Activated naive CD8-positive, alpha-beta T cell treated with anti-CD3 and anti-CD28 coated beads for 36 hours (primary cell): ENCODE data around the gene NT5M. TPM values are rescaled to one million over a fixed set of nuclear protein-coding genes. Genes with fewer than 3 reads are reported as not detected.

Source experiments
- DNase-seq: peaks from one replicate; pipeline ENCODE4 v3.0.0; 2021
- H3K27ac Mint-ChIP-seq: one replicate; pipeline ENCODE4 v1.8.0; 2022; ENCODE audit warnings: mild to moderate bottlenecking, moderate library complexity, mixed read lengths
- H3K27me3 Mint-ChIP-seq: one replicate; pipeline ENCODE4 v1.8.0; 2022; ENCODE audit warnings: mild to moderate bottlenecking, mixed read lengths
- H3K36me3 Mint-ChIP-seq: one replicate; pipeline ENCODE4 v1.8.0; 2021; ENCODE audit warnings: mild to moderate bottlenecking, mixed read lengths
- H3K4me1 Mint-ChIP-seq: one replicate; pipeline ENCODE4 v1.8.0; 2021; ENCODE audit warnings: mixed read lengths
- H3K4me3 Mint-ChIP-seq: one replicate; pipeline ENCODE4 v1.8.0; 2022; ENCODE audit warnings: mild to moderate bottlenecking, moderate library complexity, mixed read lengths
- H3K9me3 Mint-ChIP-seq: one replicate; pipeline ENCODE4 v1.8.0; 2022; ENCODE audit warnings: mixed read lengths
- total RNA-seq, 2 experiments: library from RNA; stranded (reverse); gene quantifications; one replicate each; pipeline ENCODE4 v1.2.3, GENCODE V29; 2021

Gene NT5M
- total RNA-seq, 2 experiments from 2014 or later = 6.1 to 6.5 TPM

DNA sequence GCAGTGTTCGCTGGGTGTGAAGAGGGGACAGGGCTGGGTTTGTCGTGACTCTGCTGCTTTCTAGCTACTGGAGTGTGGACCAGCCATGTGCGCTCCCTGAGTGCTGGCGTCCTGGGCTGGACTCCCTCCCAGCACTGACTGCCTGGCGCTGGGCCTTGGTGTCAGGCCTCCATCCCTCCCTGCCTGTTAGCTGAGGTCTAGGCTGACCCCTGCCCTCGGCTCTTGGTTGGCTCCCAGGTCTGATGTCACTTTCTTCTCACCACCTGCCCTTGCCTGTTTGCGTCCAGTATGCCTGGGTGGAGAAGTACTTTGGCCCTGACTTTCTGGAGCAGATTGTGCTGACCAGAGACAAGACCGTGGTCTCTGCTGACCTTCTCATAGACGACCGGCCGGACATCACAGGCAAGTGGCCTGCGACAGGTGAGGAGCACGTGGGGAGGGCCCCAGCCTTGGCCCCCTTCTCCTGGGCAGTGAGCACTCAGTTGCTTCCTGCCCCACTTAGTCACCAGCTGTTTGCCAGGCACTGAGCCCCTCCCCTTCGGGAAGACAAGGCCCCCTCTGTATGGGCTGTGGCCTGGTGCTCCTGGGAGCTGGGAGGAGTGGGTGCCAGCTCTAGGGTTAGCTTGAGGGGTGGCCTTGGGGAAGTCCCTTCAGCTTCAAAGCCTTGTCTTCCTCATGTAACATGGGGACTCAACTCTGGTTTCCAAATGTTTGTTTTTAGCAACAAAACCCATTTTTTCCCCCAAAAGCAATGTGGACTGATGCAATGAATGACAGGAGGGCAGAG is 41.5 kb downstream of the NT5M start:
- Mint-ChIP-seq H3K27me3 (no peaks in the 10 kb centered on the region), H3K4me1 (no peaks in the 10 kb centered on the region), H3K27ac (no peak overlapping the region), H3K9me3 (no peaks in the 10 kb centered on the region), H3K36me3 (no peaks in the 10 kb centered on the region), H3K4me3 (no peak overlapping the region)
- DNase-seq = no peak

GRCh38 chr17:17345294-17345597 is 42.1 kb downstream of the NT5M start:
- no peaks in the 10 kb centered on the region for H3K27me3 Mint-ChIP-seq

GRCh38 chr17:17345686-17346427 is 42.7 kb downstream of the NT5M start:
- no peaks in the 10 kb centered on the region for H3K27me3 Mint-ChIP-seq
- no peak overlapping the region for H3K27ac Mint-ChIP-seq
- H3K4me3 Mint-ChIP-seq = no peak overlapping the region
- DNase-seq = no peak
- H3K36me3 Mint-ChIP-seq = no peaks in the 10 kb centered on the region
- H3K4me1 Mint-ChIP-seq = no peaks in the 10 kb centered on the region
- no peaks in the 10 kb centered on the region for H3K9me3 Mint-ChIP-seq

More at GRCh38 chr17:17345294-17345597, 42.1 kb downstream of the NT5M start:
- H3K4me3 Mint-ChIP-seq = no peak overlapping the region
- no peaks in the 10 kb centered on the region for H3K4me1 Mint-ChIP-seq
- DNase-seq = no peak
- no peak overlapping the region for H3K27ac Mint-ChIP-seq
- no peaks in the 10 kb centered on the region for H3K36me3 Mint-ChIP-seq
- H3K9me3 Mint-ChIP-seq = no peaks in the 10 kb centered on the region

GRCh38 chr17:17346428-17347233 is 43.5 kb downstream of the NT5M start:
- no peaks in the 10 kb centered on the region for H3K27me3 Mint-ChIP-seq
- no peaks in the 10 kb centered on the region for H3K9me3 Mint-ChIP-seq
- no peaks in the 10 kb centered on the region for H3K36me3 Mint-ChIP-seq
- no peaks in the 10 kb centered on the region for H3K4me1 Mint-ChIP-seq
- no peak for DNase-seq
- no peak overlapping the region for H3K27ac Mint-ChIP-seq
- H3K4me3 Mint-ChIP-seq = no peak overlapping the region

DNA sequence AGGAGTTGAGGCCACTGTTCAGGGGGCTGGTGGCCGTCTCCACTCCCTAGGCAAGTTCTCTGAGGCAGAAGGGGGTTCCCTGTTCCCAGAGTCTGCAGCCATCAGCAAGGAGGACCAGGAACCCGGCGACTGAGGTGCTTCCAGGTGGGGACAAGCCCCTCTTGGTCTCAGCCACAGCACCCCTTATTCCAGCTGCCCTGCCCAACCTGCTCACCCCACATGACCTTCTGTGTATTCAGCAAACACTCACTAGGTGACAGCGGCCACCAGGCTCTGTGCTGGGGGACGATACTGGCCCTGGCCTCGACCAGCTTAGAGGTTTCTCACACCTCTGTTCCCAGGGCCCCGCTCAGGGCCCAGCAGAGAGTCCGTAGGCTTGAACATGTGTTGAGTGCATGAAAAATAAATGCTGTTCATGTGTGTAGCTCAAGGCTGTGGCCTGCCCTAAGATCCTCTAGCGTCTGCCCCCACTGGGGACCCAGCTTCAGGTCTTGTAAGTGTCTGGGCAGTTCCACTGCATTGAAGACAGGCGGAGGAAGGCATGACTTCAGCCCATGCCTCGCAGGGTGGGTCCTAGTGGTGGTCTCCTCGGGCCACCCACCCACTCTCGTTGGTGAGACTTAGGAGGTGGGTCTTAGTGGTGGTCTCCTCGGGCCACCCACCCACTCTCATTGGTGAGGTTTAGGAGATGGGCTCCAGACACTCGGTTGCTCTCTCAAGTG is 44.2 kb downstream of the NT5M start:
- H3K27ac Mint-ChIP-seq = no peak overlapping the region
- no peaks in the 10 kb centered on the region for H3K27me3 Mint-ChIP-seq
- no peaks in the 10 kb centered on the region for H3K36me3 Mint-ChIP-seq
- no peaks in the 10 kb centered on the region for H3K9me3 Mint-ChIP-seq
- no peaks in the 10 kb centered on the region for H3K4me1 Mint-ChIP-seq
- H3K4me3 Mint-ChIP-seq = no peak overlapping the region
- DNase-seq = no peak

DNA sequence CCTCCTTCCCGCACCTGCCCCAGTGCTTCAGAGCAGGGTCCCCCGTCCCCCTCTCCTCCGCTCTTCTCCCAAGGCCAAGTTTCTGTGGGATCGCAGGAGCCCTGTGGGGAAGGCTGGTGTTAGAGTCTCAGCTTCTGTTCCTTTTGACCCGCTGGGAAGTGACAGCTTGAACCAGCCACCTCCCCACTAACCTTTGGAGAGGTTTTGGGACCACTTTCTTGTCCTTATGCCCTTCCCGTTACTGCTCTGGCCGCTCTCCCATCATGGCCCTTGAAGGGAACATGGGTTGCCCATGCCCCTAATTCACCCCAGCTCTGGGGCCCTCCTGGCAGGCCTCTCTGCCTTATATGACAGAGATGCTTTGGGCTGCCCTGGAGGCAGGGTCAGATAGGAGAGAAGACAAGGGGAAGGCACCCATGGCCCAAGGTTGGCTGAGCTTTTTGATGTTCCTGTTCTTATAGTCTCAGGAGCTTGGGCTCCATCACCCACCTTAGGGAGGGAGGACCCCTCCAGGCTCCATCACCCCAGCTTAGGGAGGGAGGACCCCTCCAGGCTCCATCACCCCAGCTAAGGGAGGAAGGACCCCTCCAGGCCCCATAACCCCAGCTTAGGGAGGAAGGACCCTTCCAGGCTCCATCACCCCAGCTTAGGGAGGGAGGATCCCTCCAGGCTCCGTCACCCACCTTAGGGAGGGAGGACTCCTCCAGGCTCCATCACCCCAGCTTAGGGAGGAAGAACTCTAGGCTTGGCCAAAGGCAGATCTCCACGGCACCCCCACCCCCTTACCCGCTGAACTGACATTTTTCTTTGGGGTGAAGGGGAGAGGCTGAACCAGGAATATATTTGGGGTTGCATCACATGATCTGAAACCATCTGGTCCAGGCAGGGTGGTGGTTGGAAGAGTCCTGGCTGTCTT is 45.0 kb downstream of the NT5M start:
- H3K27ac Mint-ChIP-seq = no peak overlapping the region
- H3K4me1 Mint-ChIP-seq = no peaks in the 10 kb centered on the region
- H3K27me3 Mint-ChIP-seq = no peaks in the 10 kb centered on the region
- no peaks in the 10 kb centered on the region for H3K36me3 Mint-ChIP-seq
- no peak overlapping the region for H3K4me3 Mint-ChIP-seq
- no peak for DNase-seq
- no peaks in the 10 kb centered on the region for H3K9me3 Mint-ChIP-seq

- H3K36me3 Mint-ChIP-seq = no peaks in the 10 kb centered on the region
- no peaks in the 10 kb centered on the region for H3K9me3 Mint-ChIP-seq
- H3K27ac Mint-ChIP-seq = no peak overlapping the region
- DNase-seq = no peak
- no peaks in the 10 kb centered on the region for H3K4me1 Mint-ChIP-seq
- no peaks in the 10 kb centered on the region for H3K27me3 Mint-ChIP-seq
- no peak overlapping the region for H3K4me3 Mint-ChIP-seq
Measured at GRCh38 chr17:17348872-17349723, 45.9 kb downstream of the NT5M start.

DNA sequence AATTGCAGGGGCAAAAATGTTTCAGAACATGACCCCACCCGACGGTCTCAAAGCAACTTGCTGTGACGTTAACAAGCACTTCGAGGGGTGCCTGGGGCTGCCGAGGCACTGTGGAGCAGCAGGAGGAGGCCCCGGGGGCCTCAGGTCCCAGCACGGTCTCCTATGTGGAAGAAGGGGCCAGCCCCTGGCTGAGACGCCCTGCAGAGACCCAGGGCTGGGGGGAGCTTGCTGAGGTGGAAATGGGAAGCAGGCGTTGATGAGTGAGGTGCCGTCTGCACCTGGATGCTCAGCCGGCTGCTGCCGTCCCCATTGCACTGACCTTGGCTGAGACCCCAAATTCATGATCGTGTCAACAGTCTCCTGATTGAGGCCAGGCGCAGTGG is 46.5 kb downstream of the NT5M start:
- no peaks in the 10 kb centered on the region for H3K9me3 Mint-ChIP-seq
- DNase-seq = no peak
- no peaks in the 10 kb centered on the region for H3K36me3 Mint-ChIP-seq
- no peaks in the 10 kb centered on the region for H3K27me3 Mint-ChIP-seq
- no peak overlapping the region for H3K27ac Mint-ChIP-seq
- H3K4me3 Mint-ChIP-seq = no peak overlapping the region
- H3K4me1 Mint-ChIP-seq = peaks cover 3% of the 10 kb centered on the region

DNA sequence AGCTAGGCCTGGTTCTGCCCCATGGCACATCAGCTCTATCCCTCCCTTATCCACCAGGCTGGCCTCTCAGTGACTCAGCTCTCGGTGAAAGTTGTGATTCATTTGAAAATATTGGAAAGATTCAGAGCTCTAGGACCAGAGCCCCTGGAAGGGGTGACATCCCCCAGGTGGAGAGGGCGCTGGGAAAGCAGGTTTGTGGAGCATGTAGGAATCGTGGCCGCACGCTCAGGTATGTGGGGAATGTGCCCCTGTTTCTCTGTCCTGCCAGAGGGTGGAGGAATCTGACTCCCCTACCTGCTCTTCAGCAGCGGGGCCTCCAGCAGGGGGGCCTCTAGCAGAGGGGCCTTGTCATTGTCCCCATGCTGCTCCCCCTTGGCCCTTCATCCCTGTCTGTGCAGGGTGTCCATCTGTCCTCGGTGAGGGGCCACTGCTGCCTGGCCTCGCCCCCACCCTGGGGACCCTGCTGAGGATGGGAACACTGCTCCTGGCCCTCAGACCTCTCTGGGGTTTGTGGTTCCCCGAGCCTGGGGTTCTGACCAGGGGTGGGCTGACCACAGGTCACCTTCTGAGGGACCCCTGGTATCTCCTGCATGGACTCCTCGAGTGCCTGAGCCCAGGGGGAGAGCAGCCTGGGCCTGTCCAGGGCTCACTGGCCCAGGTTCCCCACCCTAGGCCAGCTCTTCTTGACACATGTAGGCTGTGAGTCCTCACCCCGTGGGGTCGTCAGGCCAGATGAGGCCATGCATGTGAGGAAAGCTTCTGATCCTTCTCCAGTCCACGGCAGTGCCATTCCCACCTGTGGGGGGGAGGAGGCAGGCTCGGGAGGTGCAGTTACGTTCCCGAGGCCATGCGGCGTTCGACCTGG is 47.5 kb downstream of the NT5M start:
- no peaks in the 10 kb centered on the region for H3K27me3 Mint-ChIP-seq
- H3K36me3 Mint-ChIP-seq = no peaks in the 10 kb centered on the region
- H3K4me1 Mint-ChIP-seq = peaks cover 5% of the 10 kb centered on the region
- no peak overlapping the region for H3K27ac Mint-ChIP-seq
- DNase-seq = no peak
- no peaks in the 10 kb centered on the region for H3K9me3 Mint-ChIP-seq
- no peak overlapping the region for H3K4me3 Mint-ChIP-seq

- H3K4me3 Mint-ChIP-seq = no peak overlapping the region
- DNase-seq = no peak
- no peaks in the 10 kb centered on the region for H3K9me3 Mint-ChIP-seq
- no peaks in the 10 kb centered on the region for H3K36me3 Mint-ChIP-seq
- H3K27me3 Mint-ChIP-seq = no peaks in the 10 kb centered on the region
- H3K27ac Mint-ChIP-seq = no peak overlapping the region
- peaks cover 7% of the 10 kb centered on the region for H3K4me1 Mint-ChIP-seq
Measured at GRCh38 chr17:17351356-17351891, 48.3 kb downstream of the NT5M start.

DNA sequence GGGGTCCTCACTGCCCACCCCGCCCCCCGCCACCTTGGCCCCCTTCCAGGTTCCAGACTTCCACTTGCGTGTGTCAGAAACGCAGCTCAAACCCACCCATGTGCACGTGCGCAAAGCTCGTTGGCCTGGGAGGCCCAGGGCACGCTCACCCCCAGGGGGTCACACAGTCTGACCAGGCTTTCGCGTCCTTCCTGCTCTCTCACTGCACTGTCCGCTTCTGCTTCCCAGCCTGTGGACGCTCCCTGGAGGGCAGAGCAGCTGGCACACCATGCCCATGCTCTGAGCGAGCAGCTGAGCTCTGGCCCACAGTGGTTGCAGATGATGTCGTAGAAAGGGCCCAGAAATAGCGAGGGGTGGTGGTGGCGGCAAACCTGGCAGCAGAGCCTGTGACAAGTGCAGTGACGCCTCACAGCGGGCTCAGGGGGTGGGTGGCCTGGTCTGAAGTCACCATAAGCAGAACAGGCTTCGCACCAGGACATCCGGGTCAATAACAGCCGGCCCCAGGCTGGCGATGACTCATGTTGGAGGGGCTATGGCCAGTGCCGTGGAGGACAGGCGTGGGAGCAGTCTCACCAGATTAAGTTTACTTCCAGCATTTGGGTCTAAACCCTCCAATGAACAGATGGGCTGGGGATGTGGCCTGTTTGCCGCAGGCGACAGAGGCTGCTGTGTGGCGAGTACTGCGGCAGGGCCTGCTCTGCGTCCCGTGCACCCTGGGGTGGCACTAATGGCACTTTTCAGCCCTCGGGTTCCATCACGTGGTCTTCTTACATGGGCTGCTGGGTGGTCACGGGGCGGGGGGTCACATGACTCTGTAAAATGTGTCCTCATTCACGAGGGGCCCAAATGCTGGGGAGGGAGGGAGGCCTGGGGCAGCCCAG is 49.0 kb downstream of the NT5M start:
- no peak for DNase-seq
- no peaks in the 10 kb centered on the region for H3K27me3 Mint-ChIP-seq
- H3K4me1 Mint-ChIP-seq = peaks cover 7% of the 10 kb centered on the region
- no peaks in the 10 kb centered on the region for H3K9me3 Mint-ChIP-seq
- no peaks in the 10 kb centered on the region for H3K36me3 Mint-ChIP-seq
- no peak overlapping the region for H3K27ac Mint-ChIP-seq
- no peak overlapping the region for H3K4me3 Mint-ChIP-seq
